Right kidney (tissue), 1 donor: Measurements from ENCODE around the gene PHF12.
"Not testable (repeated sequence)": the region's sequence is repeated elsewhere in the genome, so short reads cannot be mapped to it uniquely, and the experiment has no call there.

ENCODE experiments used
- DNase-seq: peaks from one replicate; pipeline ENCODE4 v3.0.0-alpha.2; 2016

The PHF12 gene

DNA sequence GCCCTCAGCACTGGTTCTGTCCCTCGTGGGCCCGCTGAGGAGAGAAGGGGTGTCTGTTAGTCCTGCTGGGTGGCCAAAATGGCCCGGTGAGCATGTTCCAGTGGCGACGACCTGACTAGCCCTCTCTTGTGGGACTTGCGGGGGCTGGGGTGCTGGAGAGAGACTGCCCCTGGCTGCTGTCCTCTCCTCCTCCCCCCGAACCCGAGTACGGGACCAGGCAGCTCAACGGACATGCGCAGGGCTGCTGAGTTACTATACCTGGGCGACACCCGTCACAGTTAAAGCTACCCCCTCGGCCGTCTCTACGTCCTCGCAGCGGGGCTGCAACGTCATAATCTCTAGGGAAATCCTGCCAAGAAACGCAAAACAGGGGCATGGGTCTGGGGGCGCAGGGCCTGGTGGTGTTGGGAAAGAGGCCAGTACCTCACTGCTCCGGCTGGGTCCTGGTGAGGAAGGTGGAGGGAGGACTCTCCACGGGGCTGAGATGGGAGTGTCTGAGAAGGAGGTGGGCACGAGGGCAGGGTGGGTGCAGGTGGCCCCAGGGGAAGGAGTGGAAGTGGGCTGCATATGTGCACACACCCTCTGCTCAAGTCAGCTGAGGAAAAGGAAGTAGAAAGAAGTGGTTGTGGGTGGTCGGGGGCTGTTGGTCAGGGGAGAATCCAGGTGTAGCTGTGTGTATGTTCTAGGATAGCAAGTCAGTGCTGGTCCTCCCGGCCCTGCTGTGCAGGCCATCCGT lies 67.2 kb downstream of the PHF12 start:
- no peak for DNase-seq

DNA sequence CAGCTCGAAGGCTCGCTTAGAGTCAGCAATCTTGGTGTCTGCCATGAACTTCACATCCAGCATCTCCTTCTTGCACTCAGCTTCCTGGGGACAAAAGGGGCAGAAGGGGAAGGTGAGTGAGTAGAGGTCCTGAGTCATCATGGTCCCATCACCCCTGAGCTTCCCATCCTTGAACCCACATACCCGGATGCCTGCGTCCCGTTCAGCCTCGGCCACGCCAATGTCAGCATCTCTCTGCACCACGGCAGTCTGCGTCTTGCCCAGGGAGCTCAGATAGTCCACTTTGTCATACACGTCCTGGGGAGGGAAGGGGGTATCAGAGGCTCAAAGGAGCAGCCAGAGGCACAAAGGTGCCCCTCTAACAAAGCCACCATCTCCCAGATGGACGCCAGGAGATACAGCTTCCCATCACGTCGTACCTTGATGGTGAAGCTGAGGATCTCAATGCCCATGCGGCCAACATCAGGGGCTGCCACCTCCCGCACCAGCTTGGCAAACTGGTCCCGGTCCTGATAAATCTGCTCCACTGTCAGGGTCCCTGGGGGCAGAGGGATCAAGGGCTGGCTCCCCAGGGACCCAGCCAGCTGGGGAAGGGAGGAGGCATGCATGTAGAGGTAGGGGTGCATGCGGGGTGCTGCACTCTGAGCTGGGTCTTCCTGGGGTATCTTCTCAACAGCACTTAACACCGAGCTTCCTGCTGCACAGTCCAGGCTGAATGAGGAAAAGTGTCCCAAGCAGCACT lies 69.0 kb downstream of the PHF12 start:
- no peak for DNase-seq

DNA sequence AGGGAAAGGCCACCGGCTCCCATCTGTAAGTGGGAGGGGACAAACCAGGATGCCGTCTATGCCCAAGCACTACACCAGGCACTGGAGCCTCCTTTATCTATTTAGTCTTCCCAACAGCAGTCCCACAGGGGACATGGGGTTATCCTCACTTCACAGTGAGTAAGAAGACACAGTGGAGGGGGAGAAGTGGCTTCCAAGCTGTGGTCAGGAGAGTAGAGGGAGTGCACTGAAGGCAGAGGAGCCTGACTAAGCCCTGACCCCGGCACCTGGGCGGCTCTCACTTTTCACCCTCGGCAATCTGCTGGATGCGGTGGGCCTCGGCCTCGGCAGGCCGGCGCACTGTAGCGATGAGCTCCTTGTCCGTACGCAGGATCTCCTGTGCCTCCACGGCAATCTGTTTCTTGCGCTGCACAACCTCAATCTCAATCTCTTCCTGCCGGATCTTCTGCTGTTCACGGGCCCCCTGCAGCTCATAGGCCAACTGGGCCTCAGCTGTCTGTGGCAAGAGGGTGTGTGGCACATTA lies 69.7 kb downstream of the PHF12 start:
- no peak for DNase-seq

DNA sequence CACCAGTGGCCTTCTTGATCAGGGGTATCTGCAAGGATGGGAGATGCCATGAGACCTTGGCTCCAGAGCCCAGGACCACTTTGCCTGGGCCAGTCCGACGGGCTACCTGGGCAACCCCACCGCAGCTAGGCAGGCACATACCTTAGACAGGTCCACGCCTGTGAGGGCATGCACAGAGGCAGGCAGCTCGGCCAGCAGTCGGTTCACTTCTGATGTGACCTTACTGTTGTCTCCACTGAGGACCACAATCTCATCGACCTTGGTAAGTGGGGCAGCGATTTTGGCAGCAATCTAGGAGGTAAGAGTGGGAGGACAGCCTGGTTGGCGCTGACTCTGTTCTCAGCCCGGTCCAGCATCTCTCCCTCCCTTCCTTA lies 70.8 kb downstream of the PHF12 start:
- DNase-seq: no peak

DNA sequence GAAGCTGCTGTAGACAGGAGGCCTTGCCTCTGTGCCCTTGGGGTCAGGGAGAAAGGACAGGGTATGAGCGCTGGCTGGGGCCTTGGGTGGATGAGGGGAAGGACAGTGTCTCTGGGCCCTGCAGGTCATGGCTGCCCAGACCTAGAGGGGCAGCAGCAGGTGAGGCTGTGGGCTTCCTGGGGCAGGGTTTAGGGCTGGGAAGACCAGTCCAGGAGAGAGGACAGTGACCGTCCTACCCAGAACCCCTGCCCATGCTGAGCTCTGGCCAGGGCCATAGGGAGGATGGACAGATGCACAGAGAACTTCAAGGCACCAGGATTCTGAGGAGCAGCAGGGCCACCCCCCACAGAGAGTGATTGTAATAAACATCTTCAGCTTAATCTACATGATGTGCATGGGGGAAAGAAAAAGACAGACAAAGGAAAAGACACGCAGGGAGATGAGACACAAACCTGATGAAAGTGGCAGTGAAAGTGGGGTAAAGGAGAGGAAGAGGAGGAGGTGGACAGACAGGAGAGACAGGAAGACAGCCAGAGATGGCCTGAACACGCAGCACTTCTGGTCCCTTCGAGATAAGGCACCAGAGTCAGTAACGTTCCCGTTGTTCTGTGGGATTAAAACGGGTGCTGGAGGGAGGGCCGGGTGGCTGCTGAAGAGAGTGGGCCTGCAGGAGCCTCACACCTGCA lies 71.3 kb downstream of the PHF12 start:
- DNase-seq: no peak

DNA sequence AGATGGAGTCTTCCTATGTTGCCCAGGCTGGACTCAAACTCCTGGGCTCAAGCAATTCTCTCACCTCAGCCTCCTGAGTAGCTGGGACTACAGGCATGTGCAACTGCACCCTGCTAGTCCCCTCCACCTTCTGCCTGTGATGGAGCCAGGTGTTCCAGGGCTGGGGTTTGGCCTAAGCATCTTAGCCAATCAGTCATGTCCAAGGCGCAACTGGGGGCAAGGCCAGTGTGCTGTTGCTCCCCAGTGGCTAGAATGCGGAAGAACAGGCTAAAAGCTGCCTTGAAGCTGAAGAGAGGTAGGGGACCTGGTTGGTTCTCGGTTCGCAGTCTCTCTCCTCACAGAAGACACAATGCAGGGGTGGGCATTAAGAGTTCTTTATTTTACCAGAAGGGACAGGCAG lies 72.3 kb downstream of the PHF12 start:
- DNase-seq: no peak

DNA sequence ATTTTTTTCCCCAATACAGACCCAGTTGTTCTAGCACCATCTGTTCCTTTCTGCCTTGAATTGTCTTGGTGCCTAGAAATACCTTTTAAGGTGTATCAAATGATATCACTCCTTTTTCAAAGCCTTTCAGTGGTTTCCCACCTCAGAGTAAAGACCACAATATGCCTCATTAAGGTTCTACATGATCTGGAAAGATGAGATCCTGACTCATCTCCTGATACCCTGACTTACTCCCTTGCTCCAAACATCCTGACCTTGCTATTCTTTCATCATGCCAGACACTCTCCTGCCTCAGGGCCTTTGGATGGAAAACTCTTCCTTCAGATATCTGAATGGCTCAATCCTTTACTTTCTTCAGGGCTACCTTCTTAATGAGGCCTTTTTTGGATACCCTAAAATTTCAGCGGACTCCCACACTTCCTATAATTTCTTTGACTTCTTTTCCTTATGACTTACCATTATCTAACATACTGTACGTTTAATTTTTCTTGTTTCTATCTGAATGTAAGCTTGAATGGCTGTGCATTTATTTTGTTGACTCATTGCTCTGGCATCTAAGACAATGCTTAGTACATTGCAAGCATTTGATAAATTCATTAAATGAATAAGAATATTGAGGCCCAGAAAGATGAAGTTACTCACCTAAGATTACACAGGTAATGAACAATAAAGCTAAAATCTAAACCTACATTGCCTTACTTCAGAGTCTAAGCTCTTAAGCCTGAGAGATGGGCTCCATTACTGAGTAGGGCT lies 73.0 kb downstream of the PHF12 start:
- DNase-seq: no peak

DNA sequence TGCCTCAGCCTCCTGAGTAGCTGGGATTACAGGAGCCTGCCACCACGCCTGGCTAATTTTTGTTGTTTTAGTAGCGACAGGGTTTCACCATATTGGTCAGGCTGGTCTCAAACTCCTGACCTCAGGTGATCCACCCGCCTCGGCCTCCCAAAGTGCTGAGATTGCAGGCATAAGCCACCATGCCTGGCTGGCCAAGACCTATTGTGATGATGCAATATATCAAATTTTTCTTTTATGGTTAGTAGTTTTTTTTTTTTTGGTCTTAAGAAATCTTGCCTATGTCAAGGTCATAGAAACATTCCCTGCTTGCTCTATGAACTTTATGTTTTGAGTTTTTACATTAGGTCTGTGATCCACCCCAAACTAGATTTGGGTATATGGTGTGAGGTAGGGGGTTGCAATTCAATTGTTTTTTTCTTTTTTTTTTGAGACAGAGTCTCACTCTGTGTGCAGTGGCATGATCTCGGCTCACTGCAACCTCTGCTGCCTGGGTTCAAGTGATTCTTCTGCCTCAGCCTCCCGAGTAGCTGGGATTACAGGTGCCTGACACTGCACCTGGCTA lies 74.1 kb downstream of the PHF12 start:
- not testable (repeated sequence) for DNase-seq

DNA sequence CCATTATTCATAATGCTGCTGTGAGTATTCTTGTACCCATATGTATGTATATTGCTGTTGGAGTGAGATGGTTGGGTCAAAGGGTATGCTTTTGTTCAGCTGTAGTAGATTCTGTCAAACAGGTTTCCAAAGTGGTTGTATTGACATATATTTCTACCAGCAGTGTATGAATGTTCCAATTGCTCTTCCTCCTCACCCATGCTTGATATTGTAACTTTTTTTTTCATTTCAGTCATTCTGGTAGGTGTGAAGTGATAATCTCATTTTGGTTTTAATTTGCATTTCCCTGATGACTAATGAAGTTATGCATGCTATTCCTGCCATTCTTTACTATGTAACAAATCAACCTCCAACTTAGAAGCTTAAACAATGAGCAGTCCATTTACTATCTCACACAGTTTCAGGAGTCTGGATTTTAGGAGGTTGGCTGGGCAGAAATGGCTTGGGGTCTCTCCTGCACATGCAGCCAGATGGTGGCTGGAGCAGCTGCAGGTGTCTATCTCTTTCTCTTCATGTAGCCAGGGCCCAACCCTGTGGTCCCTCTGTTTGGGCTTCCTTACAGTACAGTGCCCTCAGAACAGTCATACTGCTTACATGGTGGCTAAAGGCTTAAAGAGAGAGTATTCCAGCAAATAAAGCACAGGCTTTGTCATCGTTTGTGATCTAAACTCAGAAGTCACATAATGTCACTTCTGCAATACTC lies 75.3 kb downstream of the PHF12 start:
- DNase-seq: no peak

DNA sequence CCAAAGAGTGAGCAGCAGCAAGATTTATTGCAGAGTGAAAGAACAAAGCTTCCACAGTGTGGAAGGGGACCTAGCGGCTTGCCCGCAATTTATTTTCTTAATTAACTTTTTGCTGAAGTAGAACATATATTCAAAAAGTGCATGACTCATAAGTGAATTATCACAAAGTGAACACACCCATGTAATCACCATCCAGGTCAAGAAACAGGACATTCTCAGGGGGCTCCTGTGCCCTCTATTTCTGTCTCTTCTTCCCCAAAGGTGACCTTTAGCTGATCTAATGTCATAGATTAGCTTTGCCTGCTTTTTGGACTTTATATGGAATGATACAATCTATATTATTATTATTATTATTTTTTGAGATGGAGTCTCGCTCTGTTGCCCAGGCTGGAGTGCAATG lies 76.6 kb downstream of the PHF12 start:
- no peak for DNase-seq

DNA sequence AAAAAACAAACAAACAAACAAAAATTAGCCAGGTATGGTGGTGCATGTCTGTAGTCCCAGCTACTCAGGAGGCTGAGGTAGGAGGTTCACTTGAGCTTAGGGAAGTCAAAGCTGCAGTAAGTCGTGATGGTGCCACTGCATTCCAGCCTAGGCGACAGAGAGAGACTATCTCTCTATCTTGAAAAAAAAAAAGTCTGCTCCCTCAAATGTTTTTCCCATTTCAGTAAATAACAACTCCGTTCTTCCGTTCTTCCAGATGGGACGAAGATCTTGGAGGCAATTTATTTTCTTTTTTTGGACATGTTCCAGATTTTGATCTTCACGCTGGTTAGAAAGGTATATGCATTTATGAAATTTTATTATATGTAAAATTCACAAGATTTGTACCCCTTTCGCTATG lies 77.5 kb downstream of the PHF12 start:
- no peak for DNase-seq

DNA sequence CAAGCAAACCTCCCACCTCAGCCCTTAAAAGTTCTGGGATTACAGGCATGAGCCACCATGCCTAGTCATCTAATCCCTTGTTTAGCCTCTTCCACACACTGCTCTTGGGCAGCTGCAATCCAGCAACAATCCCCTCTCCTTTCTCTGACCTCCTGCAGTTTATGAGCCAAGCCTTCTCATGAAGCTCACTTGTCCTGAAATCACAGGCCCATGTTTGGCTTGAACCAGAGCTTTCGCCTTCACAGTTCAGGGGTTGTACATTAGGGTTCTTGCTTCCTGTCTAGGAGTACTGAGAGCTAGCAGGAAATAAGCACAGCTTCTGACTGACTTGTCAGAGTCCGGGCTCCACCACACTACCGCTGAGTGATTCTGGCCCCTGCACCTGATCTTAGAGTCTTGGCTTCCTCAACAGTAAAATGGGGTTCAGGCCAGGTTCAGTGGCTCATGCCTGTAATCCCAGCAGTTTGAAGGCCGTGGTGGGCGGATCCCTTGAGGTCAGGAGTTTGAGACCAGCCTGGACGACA lies 80.2 kb downstream of the PHF12 start:
- no peak for DNase-seq

DNA sequence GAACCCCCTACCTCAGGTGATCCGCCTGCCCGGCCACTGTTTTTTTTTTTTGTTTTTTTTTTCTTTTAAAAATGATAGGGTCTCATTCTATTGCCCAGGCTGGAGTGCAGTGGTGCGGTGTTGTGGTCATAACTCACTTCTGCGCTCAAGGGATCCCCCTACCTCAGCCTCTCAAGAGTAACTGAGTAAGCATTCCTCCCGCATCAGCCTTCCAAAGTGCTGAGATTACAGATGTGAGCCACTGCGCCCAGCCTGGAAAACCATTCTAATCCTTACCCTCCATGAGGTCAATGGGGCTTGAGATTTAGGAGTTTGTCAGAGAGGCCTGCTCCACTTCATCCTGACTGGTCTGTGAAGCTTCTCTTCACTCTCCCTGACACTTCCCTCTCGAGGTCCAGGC lies 84.0 kb downstream of the PHF12 start:
- no peak for DNase-seq

DNA sequence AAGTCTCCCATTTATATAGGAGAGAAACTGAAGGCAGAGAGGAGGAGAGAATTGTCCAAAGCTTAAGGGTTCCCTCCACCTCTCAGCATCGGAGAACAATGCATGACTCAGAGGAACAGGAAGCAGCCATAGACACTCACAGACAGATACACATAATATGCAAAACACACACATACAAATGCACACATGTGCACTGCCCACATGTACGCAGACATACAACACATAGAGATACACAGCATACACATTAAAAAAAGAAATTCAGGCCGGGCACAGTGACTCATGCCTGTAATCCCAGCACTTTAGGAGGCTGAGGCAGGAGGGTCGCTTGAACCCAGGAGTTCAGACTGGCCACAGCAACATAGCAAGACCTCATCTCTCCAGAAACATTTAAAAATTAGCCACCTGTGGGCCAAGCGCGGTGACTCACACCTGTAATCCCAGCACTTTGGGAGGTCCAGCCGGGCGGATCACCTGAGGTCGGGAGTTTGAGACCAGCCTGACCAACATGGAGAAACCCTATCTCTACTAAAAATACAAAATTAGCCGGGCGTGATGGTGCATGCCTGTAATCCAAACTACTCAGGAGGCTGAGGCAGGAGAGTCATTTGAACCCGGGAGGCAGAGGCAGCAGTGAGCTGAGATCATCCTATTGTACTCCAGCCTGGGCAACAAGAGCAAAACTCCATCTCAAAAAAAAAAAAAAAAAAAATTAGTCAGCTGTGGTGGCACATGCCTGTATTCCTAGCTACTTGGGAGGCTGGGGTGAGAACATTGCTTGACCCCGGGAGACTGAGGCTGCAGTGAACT lies 85.2 kb downstream of the PHF12 start:
- no peak for DNase-seq

DNA sequence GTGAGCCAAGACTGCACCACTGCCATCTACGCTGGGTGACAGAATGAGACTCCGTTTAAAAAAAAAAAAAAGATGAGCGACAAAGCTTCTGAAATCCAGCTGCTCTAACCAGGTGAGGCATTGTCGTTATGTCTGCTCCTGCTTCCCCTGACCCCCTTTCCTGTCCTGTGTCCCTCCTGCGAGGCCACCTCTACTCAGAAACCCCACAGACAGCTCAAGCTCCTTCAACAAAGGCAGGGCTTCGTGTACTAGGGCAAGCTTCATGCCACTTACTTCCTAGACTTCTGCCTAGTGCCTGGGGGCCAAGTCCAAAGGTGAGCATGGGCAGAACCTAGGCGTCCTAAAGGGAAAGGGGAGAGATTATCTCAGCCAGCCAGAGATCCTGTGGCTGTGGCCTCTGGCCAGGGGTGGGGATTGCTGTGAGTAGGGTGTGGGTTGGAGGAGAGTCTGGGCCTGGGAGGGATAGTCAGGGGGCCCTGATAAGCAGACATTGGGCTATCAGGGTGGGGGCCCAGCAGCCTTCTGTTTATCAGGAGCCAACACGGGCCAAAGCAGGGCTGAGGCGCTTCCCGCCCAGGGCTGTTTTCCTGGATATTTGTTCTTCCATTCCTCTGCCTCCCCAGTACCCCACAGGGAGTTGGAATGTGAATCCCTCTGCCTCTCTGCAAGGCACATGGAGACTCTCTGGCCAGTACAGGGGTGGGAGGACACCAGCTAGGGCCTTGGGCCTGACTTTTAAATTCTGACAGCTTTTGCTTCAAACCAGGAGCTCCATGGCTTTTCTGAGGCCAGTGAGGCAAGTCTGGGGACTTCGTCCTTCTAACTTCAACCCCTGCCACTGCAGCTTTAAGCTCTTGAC lies 86.1 kb downstream of the PHF12 start:
- no peak for DNase-seq

DNA sequence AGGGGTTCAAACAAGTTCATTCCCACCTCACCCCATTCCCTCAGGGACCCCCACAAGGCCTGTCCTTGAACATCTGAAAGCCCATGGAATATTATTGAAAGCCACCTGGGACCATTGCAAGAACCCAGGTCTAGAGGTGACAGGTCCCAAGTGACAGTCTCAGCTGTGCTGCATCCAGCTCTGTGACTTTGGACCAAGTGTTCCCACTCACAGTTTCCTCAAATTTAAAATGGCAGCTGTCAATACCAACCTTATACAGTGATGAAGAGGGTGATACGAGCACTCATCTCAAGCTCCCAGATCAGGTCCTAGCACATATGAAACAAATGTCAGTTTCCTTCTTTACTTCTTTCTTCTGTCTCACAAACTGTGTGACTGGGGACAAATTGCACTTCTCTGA lies 87.4 kb downstream of the PHF12 start:
- DNase-seq: no peak

DNA sequence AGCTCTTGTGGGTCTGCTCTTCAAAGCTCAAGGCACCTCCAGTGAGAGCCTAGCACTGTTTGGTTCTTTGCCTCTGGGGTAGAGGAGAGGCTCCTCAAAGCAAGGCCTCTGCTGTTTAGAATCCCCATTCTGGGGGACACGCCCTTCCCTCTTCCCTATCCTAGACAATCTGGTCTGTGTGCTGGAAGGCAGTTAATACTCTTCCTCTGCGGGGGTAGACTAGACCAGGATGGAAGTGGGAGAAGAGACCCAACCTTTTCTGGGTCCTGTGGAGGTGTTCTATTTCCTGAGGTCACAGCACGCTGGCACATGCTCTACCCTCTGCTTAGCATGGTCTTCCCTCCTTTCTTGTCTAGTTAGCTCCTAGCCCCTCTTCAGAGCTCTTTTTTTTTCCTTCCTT lies 88.8 kb downstream of the PHF12 start:
- DNase-seq: no peak

DNA sequence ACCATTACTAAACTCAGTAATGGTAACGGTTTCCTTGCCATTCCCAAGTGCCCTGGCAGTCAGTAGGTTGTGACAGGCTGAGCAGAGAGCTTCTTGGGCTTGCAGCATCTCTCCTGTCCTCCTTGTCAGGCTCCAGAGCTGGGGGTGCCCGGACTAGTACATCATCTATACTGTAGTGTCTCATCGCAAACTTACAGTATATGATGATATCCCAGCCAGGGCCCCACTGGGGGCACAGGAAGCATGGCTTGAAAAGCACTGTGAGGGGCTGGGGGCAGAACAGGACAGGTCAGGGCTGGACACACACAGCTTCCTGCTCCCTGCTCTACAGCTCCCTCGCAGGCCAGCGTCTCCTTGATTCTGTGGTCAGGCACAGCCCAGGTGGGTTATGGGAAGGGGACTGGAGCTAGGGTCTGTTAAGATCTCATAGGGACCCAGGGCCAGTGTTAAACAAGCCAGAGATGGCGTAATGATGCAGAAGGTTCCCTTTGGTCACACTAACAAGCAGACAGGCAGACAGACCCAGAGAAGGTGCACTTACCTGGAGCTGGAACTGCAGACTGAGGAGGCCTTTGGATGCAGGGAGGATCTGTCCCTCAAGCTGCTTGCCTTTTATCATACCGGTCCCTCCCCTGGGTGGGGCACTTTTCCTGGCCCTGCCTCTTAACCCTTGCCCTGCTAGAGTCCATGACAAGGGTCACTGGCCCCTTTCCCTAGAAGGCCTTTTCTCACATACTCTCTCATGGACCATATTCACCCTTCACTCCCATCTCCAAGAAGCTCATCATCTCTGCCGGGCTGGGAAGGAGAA lies 89.7 kb downstream of the PHF12 start:
- DNase-seq: no peak
